Fibroblast of the conjunctiva (primary cell): ENCODE measurements around the gene CRACR2B.
A peak's percentile ranks its signal among the peaks of the same experiment; 100 is the strongest.

ENCODE experiments used
- DNase-seq: peaks from one replicate; pipeline ENCODE4 v3.0.0-alpha.2; 2010; ENCODE audit warnings: low read depth

CRACR2B gene

GRCh38 chr11:839875-840617, 12.3 kb downstream of the CRACR2B start:
- DNase-seq: no peak

GRCh38 chr11:841981-842369, 14.3 kb downstream of the CRACR2B start:
- DNase-seq: no peak

- peak; percentile 71 for DNase-seq
Observed at GRCh38 chr11:842370-843002, 14.8 kb downstream of the CRACR2B start, which contains the start of the genes POLR2L and TSPAN4. POLR2L (minus strand) TSS chr11:842529; CDS start chr11:842508, 21 bp downstream. TSPAN4 (plus strand) TSS chr11:842852; CDS start chr11:850305, 7,453 bp downstream.

- no peak for DNase-seq
Observed at GRCh38 chr11:843086-843734, 15.5 kb downstream of the CRACR2B start.

- peak; percentile 97 for DNase-seq
Observed at GRCh38 chr11:843818-844692, 16.3 kb downstream of the CRACR2B start.

GRCh38 chr11:844693-845644, 17.2 kb downstream of the CRACR2B start:
- peak; percentile 98 for DNase-seq

GRCh38 chr11:845872-846495, 18.3 kb downstream of the CRACR2B start:
- peak; percentile 56 for DNase-seq

GRCh38 chr11:846496-847098, 18.9 kb downstream of the CRACR2B start:
- DNase-seq: no peak

- DNase-seq: no peak
Observed at GRCh38 chr11:847876-848275, 20.2 kb downstream of the CRACR2B start.

GRCh38 chr11:848380-848931, 20.7 kb downstream of the CRACR2B start:
- DNase-seq: no peak

- DNase-seq: no peak
Observed at GRCh38 chr11:849104-849824, 21.5 kb downstream of the CRACR2B start.

- no peak for DNase-seq
Observed at GRCh38 chr11:849951-850774, 22.4 kb downstream of the CRACR2B start.

- no peak for DNase-seq
Observed at GRCh38 chr11:850775-851763, 23.4 kb downstream of the CRACR2B start.

GRCh38 chr11:852762-853161, 25.0 kb downstream of the CRACR2B start:
- DNase-seq: no peak

GRCh38 chr11:853682-854448, 26.1 kb downstream of the CRACR2B start:
- DNase-seq: no peak
